BLaER1 (cell line): ENCODE results near the gene NBPF4.

Experiments
- H3K27ac ChIP-seq: shearing (Covaris generic); formaldehyde crosslinking; 2 replicates; pipeline ENCODE4 v1.8.1; 2022
- H3K27me3 ChIP-seq: shearing (Covaris generic); formaldehyde crosslinking; 2 replicates; pipeline ENCODE4 v1.8.1; 2022
- H3K36me3 ChIP-seq: shearing (Covaris generic); formaldehyde crosslinking; 2 replicates; pipeline ENCODE4 v1.8.1; 2022
- H3K4me1 ChIP-seq: shearing (Covaris generic); formaldehyde crosslinking; 2 replicates; pipeline ENCODE4 v1.8.1; 2022
- H3K4me2 ChIP-seq: shearing (Covaris generic); formaldehyde crosslinking; 2 replicates; pipeline ENCODE4 v1.8.1; 2022
- H3K4me3 ChIP-seq: shearing (Covaris generic); formaldehyde crosslinking; 2 replicates; pipeline ENCODE4 v1.8.1; 2022
- H3K9ac ChIP-seq: shearing (Covaris generic); formaldehyde crosslinking; 2 replicates; pipeline ENCODE4 v1.8.1; 2022
- H3K9me3 ChIP-seq: shearing (Covaris generic); formaldehyde crosslinking; 2 replicates; pipeline ENCODE4 v1.8.1; 2022
- H4K20me1 ChIP-seq: shearing (Covaris generic); formaldehyde crosslinking; 2 replicates; pipeline ENCODE4 v1.8.1; 2022
- Cebpa-rat ChIP-seq: shearing (Covaris generic); IDR thresholded peaks from 2 replicates; pipeline ENCODE4 v1.8.1; 2022

Gene NBPF4

DNA sequence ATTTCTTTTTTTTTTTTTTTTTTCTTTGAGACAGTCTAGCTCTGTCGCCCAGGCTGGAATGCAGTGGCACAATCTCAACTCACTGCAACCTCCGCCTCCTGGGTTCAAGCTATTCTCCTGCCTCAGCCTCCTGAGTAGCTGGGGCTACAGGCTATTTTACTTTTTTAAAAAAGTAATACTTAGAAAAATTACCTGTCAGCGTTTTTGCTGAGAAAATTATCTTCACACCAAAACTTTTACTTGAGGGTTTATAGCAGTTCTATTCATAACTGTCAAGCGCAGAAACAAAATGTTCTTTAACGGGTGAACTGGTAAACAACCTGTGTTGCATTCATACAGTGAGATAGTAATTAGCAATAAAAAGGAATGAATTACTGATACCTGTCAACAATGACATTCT, 42.2 kb downstream of the NBPF4 start:
- Histone ChIP-seq H3K4me2 (no peak overlapping the region), H3K4me3 (no peak overlapping the region), H3K27me3 (no peaks in the 10 kb centered on the region), H3K9ac (no peak overlapping the region), H3K36me3 (peaks cover 12% of the 10 kb centered on the region), H3K9me3 (peaks cover 12% of the 10 kb centered on the region), H4K20me1 (no peaks in the 10 kb centered on the region), H3K4me1 (peaks cover 24% of the 10 kb centered on the region), H3K27ac (no peak overlapping the region)
- TF ChIP-seq Cebpa-rat: no peak

- Histone ChIP-seq H3K4me3 (peak overlapping the region; percentile 80), H3K27me3 (no peaks in the 10 kb centered on the region), H3K4me1 (peaks cover 24% of the 10 kb centered on the region), H3K27ac (peak overlapping the region; percentile 84), H3K9me3 (peaks cover 22% of the 10 kb centered on the region), H3K9ac (peak overlapping the region; percentile 84), H4K20me1 (no peaks in the 10 kb centered on the region), H3K4me2 (peak overlapping the region; percentile 81), H3K36me3 (peaks cover 22% of the 10 kb centered on the region)
- no peak for TF ChIP-seq Cebpa-rat
These were observed 43.2 kb downstream of the NBPF4 start for GRCh38 chr1:108200687-108201051.

DNA sequence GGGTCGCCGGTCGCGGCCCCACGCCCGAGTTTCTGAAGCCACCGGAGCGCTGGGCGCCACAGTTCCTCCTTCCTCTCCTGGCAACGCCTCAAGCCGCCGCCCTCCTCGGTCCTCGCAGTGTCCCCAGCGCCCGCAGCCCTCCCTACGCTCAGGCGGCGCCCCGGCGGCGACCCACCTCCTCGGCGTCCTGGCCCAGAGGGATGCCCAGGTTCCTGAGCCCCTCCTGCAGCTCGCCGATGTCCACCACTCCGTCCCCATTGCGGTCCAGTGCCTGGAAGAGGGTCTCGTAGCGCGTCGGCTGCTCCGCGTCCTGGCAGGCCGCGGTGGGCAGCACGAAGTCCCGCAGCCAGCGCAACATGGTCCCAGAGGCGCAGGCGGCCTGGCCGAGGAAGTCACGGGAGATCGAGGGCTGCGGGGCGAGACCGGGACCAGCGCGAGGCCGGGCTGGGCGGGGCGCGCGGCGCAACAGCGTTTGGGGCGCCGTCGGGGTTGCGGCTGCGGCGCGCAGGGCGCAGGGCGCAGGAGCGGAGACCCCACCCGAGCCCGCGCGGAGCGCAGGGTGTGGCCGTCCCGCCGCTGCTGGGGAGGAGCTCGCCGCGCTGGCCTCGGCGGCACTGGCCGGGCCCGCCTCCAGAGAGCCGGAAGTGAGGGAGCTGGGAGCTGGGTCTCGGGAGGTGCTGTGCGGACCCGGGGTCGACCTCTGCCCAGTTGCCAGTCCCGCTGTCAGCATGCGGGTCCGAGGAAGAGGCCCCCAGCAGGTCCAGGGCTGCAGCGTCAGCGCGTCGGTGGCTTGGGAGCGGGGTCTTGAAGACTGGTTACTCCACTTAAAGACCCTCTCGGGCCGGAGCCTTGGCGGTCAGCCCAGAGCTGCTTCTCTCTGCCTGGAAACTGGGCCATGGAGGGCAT, 43.8 kb downstream of the NBPF4 start, which contains the start of gene SLC25A24:
Gene SLC25A24 (minus strand): TSS at position 563 of the 906 bp plus-strand sequence. CDS start 205 bp downstream, at position 358.
- H3K4me3 ChIP-seq: peak within 1 kb of the TSS; percentile 80
- H3K36me3 ChIP-seq: peaks cover 28% of the 10 kb centered on the region
- peaks cover 24% of the 10 kb centered on the region for H3K4me1 ChIP-seq
- H3K4me2 ChIP-seq: peak within 1 kb of the TSS; percentile 81
- H3K27ac ChIP-seq: peak within 1 kb of the TSS; percentile 84
- H4K20me1 ChIP-seq: no peaks in the 10 kb centered on the region
- H3K9me3 ChIP-seq: peaks cover 28% of the 10 kb centered on the region
- TF ChIP-seq Cebpa-rat: no peak
- peak within 1 kb of the TSS; percentile 84 for H3K9ac ChIP-seq
- no peaks in the 10 kb centered on the region for H3K27me3 ChIP-seq

- no peak for TF ChIP-seq Cebpa-rat
- H3K9ac ChIP-seq: peak overlapping the region; percentile 84
- peak overlapping the region; percentile 81 for H3K4me2 ChIP-seq
- peak overlapping the region; percentile 84 for H3K27ac ChIP-seq
- no peaks in the 10 kb centered on the region for H4K20me1 ChIP-seq
- peaks cover 24% of the 10 kb centered on the region for H3K4me1 ChIP-seq
- no peaks in the 10 kb centered on the region for H3K27me3 ChIP-seq
- peaks cover 36% of the 10 kb centered on the region for H3K36me3 ChIP-seq
- H3K4me3 ChIP-seq: peak overlapping the region; percentile 80
- H3K9me3 ChIP-seq: peaks cover 24% of the 10 kb centered on the region
These were observed 44.6 kb downstream of the NBPF4 start for GRCh38 chr1:108199201-108199691.

GRCh38 chr1:108194051-108194450, 49.8 kb downstream of the NBPF4 start:
- peaks cover 75% of the 10 kb centered on the region for H3K36me3 ChIP-seq
- no peak for TF ChIP-seq Cebpa-rat
- no peak overlapping the region for H3K9ac ChIP-seq

GRCh38 chr1:108193333-108193732, 50.5 kb downstream of the NBPF4 start:
- Histone ChIP-seq H4K20me1 (no peaks in the 10 kb centered on the region), H3K4me3 (no peak overlapping the region), H3K27me3 (no peaks in the 10 kb centered on the region), H3K4me1 (peaks cover 9% of the 10 kb centered on the region), H3K36me3 (peaks cover 83% of the 10 kb centered on the region), H3K4me2 (no peak overlapping the region), H3K9ac (no peak overlapping the region), H3K9me3 (peaks cover 73% of the 10 kb centered on the region), H3K27ac (no peak overlapping the region)
- no peak for TF ChIP-seq Cebpa-rat

More at GRCh38 chr1:108194051-108194450, 49.8 kb downstream of the NBPF4 start:
- H4K20me1 ChIP-seq: no peaks in the 10 kb centered on the region
- peaks cover 16% of the 10 kb centered on the region for H3K4me1 ChIP-seq
- no peak overlapping the region for H3K4me2 ChIP-seq
- H3K9me3 ChIP-seq: peaks cover 66% of the 10 kb centered on the region
- H3K4me3 ChIP-seq: no peak overlapping the region
- no peak overlapping the region for H3K27ac ChIP-seq
- H3K27me3 ChIP-seq: no peaks in the 10 kb centered on the region

- H3K36me3 ChIP-seq: peaks cover 82% of the 10 kb centered on the region
- no peak overlapping the region for H3K4me2 ChIP-seq
- peaks cover 1% of the 10 kb centered on the region; the same call in 1 of the 2 replicates for H3K4me1 ChIP-seq
- no peak for TF ChIP-seq Cebpa-rat
- H3K27ac ChIP-seq: no peak overlapping the region
- H3K9me3 ChIP-seq: peaks cover 78% of the 10 kb centered on the region
- no peaks in the 10 kb centered on the region for H3K27me3 ChIP-seq
- H4K20me1 ChIP-seq: no peaks in the 10 kb centered on the region
- H3K9ac ChIP-seq: no peak overlapping the region
- no peak overlapping the region for H3K4me3 ChIP-seq
These were observed 51.3 kb downstream of the NBPF4 start for GRCh38 chr1:108192581-108192980.

- TF ChIP-seq Cebpa-rat: no peak
- Histone ChIP-seq H3K9ac (no peak overlapping the region), H3K4me2 (no peak overlapping the region), H3K4me3 (no peak overlapping the region), H3K4me1 (no peaks in the 10 kb centered on the region; the same call in 1 of the 2 replicates), H3K27me3 (no peaks in the 10 kb centered on the region), H4K20me1 (no peaks in the 10 kb centered on the region), H3K9me3 (peaks cover 80% of the 10 kb centered on the region), H3K27ac (no peak overlapping the region), H3K36me3 (peaks cover 80% of the 10 kb centered on the region)
These were observed 53.0 kb downstream of the NBPF4 start for GRCh38 chr1:108190686-108191416.

GRCh38 chr1:108190001-108190634, 53.8 kb downstream of the NBPF4 start:
- Histone ChIP-seq H3K36me3 (peaks cover 75% of the 10 kb centered on the region), H3K4me3 (no peak overlapping the region; the same call in 1 of the 2 replicates), H3K4me2 (no peak overlapping the region), H3K27ac (no peak overlapping the region), H3K9me3 (peaks cover 72% of the 10 kb centered on the region), H3K4me1 (no peaks in the 10 kb centered on the region; the same call in 1 of the 2 replicates), H4K20me1 (no peaks in the 10 kb centered on the region), H3K9ac (no peak overlapping the region), H3K27me3 (no peaks in the 10 kb centered on the region)
- no peak for TF ChIP-seq Cebpa-rat
